ENCODE data around the gene GCLM.

Gene GCLM

GRCh38 chr1:93846206-93846991 lies 62.8 kb downstream of the GCLM start:
- peak; percentile 87 for DNase-seq (ENCODE audit: low spot score)

GRCh38 chr1:93845538-93846205 lies 63.6 kb downstream of the GCLM start:
- no peak for DNase-seq (ENCODE audit: low spot score)

GRCh38 chr1:93844262-93845045 lies 64.8 kb downstream of the GCLM start:
- peak; percentile 66 for DNase-seq (ENCODE audit: low spot score)

- no peak for DNase-seq (ENCODE audit: low spot score)
These were observed 66.3 kb downstream of the GCLM start for GRCh38 chr1:93842750-93843500.

- DNase-seq (ENCODE audit: low spot score), result no peak
These were observed 67.5 kb downstream of the GCLM start for GRCh38 chr1:93841771-93842170.

- DNase-seq (ENCODE audit: low spot score), result no peak
These were observed 68.2 kb downstream of the GCLM start for GRCh38 chr1:93840956-93841482.

- DNase-seq (ENCODE audit: low spot score), result no peak
These were observed 69.5 kb downstream of the GCLM start for GRCh38 chr1:93839753-93840152.

GRCh38 chr1:93839307-93839706 lies 69.9 kb downstream of the GCLM start:
- DNase-seq (ENCODE audit: low spot score), result no peak

- DNase-seq (ENCODE audit: low spot score), result no peak
These were observed 71.3 kb downstream of the GCLM start for GRCh38 chr1:93837961-93838360.

All from D341Med (cell line).